ENCODE data around the gene ZC3H4. TPM values are rescaled to one million over a fixed set of nuclear protein-coding genes. Genes with fewer than 3 reads are reported as not detected.

Gene ZC3H4
- total RNA-seq, 1 experiment from 2014 or later = 105 TPM

- no peak for TF ChIP-seq CTCF (conservative IDR thresholded peaks at IDR 0.05)
- no peak for DNase-seq
- Histone ChIP-seq H2AFZ (ENCODE audit: low read length) (no peak overlapping the region), H3K79me1 (ENCODE audit: insufficient read depth, low read depth, low read length, poor library complexity, severe bottlenecking) (no peaks in the 10 kb centered on the region), H3K4me2 (ENCODE audit: insufficient read depth, insufficient read length, low read length) (no peak overlapping the region), H2AK5ac (ENCODE audit: insufficient read length, low read length) (no peak overlapping the region), H3K18ac (ENCODE audit: insufficient read length, low read depth, low read length) (no peak overlapping the region), H2BK120ac (ENCODE audit: low read depth, low read length, poor library complexity, severe bottlenecking) (no peak overlapping the region), H4K91ac (ENCODE audit: insufficient read length, low read depth, low read length) (no peak overlapping the region), H3K23ac (ENCODE audit: insufficient read length, low read depth, low read length) (no peak overlapping the region), H3K14ac (ENCODE audit: insufficient read depth, low read length) (no peak overlapping the region), H4K20me1 (ENCODE audit: control insufficient read depth, insufficient read depth, insufficient read length) (no peaks in the 10 kb centered on the region), H3K9me3 (ENCODE audit: control insufficient read depth, low read depth, low read length) (no peaks in the 10 kb centered on the region), H3K56ac (ENCODE audit: insufficient read length, low read depth, low read length) (no peak overlapping the region), H3K79me2 (ENCODE audit: insufficient read depth, low read length) (no peaks in the 10 kb centered on the region), H2BK15ac (ENCODE audit: low read depth, low read length) (no peak overlapping the region; the same call in 1 of the 2 replicates), H3K4me1 (ENCODE audit: insufficient read depth, low read length) (no peaks in the 10 kb centered on the region), H4K8ac (replicated peaks; ENCODE audit: insufficient read length, low read depth, low read length) (no peak overlapping the region), H3T11ph (ENCODE audit: low read length) (no peak overlapping the region), H2BK5ac (ENCODE audit: insufficient read length, low read length) (no peak overlapping the region), H3K27ac (ENCODE audit: insufficient read length, low read depth, low read length) (no peak overlapping the region), H4K5ac (ENCODE audit: insufficient read length, low read depth, low read length) (no peak overlapping the region), H3K4ac (ENCODE audit: low read depth, low read length) (no peak overlapping the region), H3K27me3 (ENCODE audit: insufficient read depth, low read length) (no peaks in the 10 kb centered on the region), H3K9ac (ENCODE audit: extremely low read depth, insufficient read length, low read length) (no peak overlapping the region), H2BK20ac (ENCODE audit: low read depth, low read length, poor library complexity, severe bottlenecking) (no peak overlapping the region), H3K23me2 (ENCODE audit: insufficient read length, low read depth, low read length, poor library complexity, severe bottlenecking) (no peaks in the 10 kb centered on the region), H2BK12ac (ENCODE audit: insufficient read length, low read depth, low read length) (no peak overlapping the region)
- no peak overlapping the region for H3K4me3 Mint-ChIP-seq
- no CpG with 5 or more reads among the region's 14 CpGs for WGBS (ENCODE audit: extremely low coverage, insufficient read length, low lambda C conversion rate)
- H3K4me1 Mint-ChIP-seq = peaks cover 6 to 7% of the 10 kb centered on the region in 2 experiments
- peaks cover 2% of the 10 kb centered on the region for H3K27me3 Mint-ChIP-seq (ENCODE audit: low read depth)
- no peaks in the 10 kb centered on the region for H3K9me3 Mint-ChIP-seq
- H3K36me3 Mint-ChIP-seq (ENCODE audit: insufficient read depth in 1 of 3, low read depth in 3 of 3) = no peaks in the 10 kb centered on the region
- H3K27ac Mint-ChIP-seq = peak overlapping the region in 1 of 3 experiments; percentile 72; a peak in 3 of 7 replicates
Measured at GRCh38 chr19:47122359-47123335, 9.1 kb upstream of the ZC3H4 start.

All from H9 (cell line).